ENCODE results near the gene NRARP.
A peak's percentile ranks its signal among the peaks of the same experiment; 100 is the strongest.
"Not testable (repeated sequence)": the region's sequence is repeated elsewhere in the genome, so short reads cannot be mapped to it uniquely, and the experiment has no call there.

NRARP gene, protein sequence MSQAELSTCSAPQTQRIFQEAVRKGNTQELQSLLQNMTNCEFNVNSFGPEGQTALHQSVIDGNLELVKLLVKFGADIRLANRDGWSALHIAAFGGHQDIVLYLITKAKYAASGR

DNA sequence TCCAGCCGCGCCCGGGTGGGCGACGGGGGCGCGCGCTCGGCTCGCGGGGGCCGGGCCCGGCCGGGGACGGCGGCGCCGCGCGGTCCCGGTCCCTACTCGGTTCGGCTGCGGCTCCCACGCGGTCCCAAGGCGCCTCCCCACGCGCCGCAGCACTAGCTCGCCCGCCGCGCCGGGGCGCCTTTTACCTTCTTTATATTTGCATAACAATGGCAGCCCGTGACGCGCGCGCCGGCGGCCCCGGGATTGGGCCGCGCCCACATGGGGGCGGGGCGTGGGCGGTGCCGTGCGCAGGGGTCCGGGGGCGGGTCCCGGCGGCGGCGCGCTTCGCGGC lies at the start of gene NRARP:
Gene NRARP, minus strand, starts transcription at position 154 of the 331 bp plus-strand sequence. CDS start 343 bp downstream, outside the sequence.
- DNase-seq = peak; percentile 70

- no peak for DNase-seq
These were observed 48.9 kb upstream of the NRARP start for GRCh38 chr9:137350696-137351584.

DNA sequence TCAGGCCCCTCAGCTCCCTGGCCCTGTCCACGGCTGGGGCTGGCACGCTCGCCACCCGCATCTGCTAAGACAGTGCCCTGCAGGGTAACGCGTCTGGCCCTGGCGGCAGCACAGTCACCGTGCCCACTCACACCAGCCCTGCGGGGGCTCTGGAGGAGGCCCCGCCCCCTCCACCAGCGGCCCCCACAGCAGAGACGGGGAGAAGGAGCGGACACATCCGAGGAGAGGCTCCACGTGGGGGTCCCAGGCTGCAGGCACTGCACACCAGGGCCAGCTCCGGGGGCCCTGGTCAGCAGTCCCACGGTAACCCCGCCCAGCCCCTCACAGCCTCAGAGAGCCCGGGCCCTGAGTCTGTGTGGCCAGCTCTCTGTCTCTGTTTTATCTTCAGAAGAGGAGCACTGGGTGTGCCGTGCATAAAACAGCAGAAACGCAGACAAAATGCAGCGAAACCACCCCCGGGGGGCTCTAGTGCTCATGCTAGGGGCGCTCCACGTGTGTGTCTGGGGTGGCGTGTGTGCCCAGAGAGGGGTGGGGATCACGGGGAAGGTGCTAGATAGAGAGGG lies 47.5 kb upstream of the NRARP start:
- DNase-seq = no peak

DNA sequence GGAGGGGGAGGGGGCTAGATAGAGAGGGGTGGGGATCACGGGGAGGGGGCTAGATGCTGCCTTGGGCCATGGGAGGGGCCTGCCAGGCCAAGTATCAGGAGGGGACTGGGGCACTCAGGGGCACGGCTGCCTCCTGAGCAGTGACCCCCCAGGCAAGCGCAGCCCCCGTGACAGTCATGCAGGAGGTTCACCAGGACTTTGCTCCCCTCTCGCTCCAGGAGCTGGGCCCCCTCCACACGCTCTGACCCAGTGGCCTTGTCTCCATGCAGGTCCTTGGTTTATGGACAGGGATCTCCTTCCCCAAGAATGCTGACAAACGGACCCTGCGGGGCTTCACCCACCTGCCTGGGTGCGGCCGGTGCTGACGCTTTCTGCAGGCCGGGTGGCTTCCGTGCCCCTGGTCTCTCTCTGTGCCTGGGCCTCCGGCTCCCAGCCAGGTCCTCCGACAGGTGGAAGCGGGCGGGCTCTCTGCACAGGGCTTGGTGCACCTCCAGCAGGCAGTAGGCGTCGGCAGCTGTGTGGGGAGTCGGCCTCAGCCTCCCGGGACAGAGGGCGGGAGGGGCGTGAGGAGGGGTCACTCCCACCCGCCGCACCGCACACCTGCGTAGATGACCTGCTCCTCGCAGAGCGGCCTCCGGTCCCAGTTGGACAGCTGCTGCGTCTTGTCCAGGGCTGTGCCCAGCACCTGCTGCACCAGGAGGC lies 46.8 kb upstream of the NRARP start:
- DNase-seq = no peak

- DNase-seq = no peak
These were observed 45.9 kb upstream of the NRARP start for GRCh38 chr9:137347928-137348327.

GRCh38 chr9:137342482-137342881 lies 40.4 kb upstream of the NRARP start:
- no peak for DNase-seq

- no peak for DNase-seq
These were observed 39.2 kb upstream of the NRARP start for GRCh38 chr9:137341227-137341626.

DNA sequence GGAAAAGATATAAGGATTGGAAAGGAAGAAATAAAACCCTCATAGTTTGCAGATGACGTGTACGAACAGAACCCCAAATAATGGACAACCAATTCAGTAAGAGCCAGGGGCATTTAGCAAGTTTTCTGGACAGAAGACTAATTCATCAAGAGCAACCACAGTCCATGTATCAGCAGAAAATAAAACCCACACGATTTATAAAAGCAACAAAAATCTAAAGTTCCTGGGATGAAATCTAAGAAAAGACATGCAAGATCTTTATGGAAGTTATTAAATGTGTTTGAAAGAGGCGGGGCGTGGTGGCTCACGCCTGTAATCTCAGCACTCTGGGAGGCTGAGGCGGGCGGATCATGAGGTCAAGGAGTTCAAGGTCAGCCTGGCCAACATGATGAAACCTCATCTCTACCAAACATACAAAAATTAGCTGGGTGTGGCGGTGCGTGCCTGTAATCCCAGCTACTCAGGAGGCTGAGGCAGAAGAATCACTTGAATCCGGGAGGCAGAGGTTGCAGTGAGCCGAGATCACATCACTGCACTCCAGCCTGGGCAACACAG lies 37.9 kb upstream of the NRARP start:
- not testable (repeated sequence) for DNase-seq

DNA sequence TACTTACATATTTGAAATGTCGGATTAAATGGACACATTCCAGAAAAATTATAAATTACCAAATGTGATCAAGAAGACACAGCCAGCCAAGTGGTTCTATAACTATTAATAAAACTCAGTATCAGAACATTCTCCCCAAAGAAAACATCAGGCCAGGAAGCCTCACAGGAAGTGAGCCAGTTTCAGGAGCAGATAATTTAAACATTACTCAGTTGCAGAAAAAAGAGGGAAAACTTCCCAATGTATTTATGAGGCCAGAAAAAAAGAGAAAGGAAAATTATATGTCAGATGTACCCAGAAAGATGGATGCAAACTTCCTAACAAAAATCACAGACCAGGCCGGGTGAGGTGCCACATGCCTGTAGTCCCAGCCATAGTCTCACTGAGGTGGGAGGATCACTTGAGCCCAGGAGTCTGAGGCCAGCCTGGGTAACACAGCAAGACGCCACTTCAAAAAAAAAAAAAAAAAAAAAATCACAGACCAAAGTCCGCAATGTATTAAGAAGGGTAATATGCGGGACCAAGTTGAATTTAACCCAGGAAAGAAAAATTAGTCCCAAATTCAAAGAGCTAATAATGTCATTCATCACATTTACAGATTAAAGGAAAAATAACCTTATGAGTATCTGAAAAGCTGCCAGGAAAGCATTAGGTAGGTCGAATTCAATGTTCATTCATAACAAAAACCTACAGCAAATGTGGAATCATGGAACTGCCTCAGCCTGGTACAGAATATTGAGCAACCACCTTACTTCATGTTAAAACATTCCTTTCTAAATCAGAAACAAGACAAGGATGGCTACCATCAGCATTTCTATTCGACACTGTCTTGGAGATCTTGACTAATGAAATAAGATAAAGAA lies 37.2 kb upstream of the NRARP start:
- no peak for DNase-seq

DNA sequence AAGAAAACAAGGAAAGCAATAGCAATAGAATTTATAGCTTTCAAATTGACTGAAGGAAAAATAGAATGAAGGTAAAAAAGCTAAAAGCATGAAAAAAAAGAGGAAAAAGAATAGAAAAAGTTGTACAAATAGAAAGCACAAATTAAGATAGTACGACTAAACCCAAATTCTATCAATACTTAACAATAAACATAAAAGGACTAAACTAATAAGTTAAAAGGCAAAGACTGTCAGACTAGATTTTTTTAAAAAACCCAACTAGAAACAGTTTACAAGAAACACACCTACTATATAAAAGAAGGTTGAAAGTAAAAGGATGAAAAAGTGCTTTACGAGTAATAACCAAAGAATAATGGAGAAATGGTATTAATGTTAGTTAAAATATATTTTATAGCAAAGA lies 34.7 kb upstream of the NRARP start:
- no peak for DNase-seq

- DNase-seq = no peak
These were observed 31.1 kb upstream of the NRARP start for GRCh38 chr9:137333016-137333671.

- DNase-seq = no peak
These were observed 29.9 kb upstream of the NRARP start for GRCh38 chr9:137331929-137332328.

GRCh38 chr9:137330689-137331088 lies 28.6 kb upstream of the NRARP start:
- no peak for DNase-seq

- not testable (repeated sequence) for DNase-seq
These were observed 27.5 kb upstream of the NRARP start for GRCh38 chr9:137329590-137329989.

GRCh38 chr9:137327641-137328550 lies 25.8 kb upstream of the NRARP start:
- DNase-seq = not testable (repeated sequence)

- no peak for DNase-seq
These were observed 24.5 kb upstream of the NRARP start for GRCh38 chr9:137326445-137327065.

- DNase-seq = no peak
These were observed 23.7 kb upstream of the NRARP start for GRCh38 chr9:137325799-137326198.

GRCh38 chr9:137325124-137325523 lies 23.1 kb upstream of the NRARP start:
- DNase-seq = no peak

DNA sequence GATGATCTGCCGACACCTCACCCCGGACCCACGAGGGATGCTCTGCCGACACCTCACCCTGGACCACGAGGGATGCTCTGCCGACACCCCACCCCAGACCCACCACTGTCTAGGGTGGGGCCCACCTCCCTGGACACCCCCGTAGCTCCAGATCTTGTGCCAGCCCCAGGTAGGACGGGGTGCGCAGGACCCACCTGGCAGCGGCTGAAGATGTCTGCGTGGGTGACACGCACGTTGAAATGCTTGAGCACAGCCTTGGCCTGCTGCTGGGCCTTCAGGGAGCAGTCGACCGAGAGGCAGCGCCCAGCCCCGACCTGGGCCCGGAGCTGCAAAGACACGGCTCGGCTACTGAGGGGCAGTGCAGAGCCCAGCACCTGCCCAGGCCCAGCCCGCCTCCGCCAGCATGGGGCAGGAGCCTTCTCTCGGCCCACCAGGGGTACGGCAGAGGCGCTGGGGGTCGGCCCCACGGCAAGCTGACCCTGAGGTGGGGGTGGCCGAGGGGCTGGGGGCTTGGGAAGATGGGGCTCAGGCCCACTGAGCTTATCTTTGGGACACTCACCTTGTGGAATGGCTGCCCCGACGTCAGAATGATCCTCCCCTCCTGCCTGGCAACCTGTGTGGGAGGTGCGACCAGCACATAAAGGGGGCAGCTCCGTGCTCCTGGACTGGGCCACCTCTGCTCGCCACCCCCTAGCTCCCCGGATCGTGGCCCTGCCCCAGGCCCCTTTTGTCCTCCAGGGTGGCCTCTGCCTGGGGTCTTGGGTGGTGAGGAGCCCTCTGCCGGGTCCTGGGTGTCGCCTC lies 21.7 kb upstream of the NRARP start:
- DNase-seq = no peak

Measured in NCI-H510A (cell line).